Thyroid gland (tissue), 4 donors: ENCODE data around the gene RSRC1.

Source experiments
- CTCF ChIP-seq, 6 experiments: fragments of 200-600 bp in 3 of 6; fragments of 450-650 bp in 3 of 6; sonication (generic) in 3 of 6; IDR thresholded peaks; one replicate each; pipeline ENCODE4 v1.5.1; 2016 to 2019; ENCODE audit warnings: antibody characterized with exemption in 6 of 6, mild to moderate bottlenecking in 2 of 6, inconsistent platforms in 1 of 6, moderate library complexity in 1 of 6
- POLR2A ChIP-seq, 2 donors: fragments of 450-650 bp; IDR thresholded peaks; one replicate each; pipeline ENCODE4 v1.6.1; 2017; ENCODE audit warnings: antibody characterized with exemption in 2 of 2, mild to moderate bottlenecking in 2 of 2, moderate library complexity in 1 of 2

GRCh38 chr3:158097081-158097592 lies 12.8 kb upstream of the RSRC1 start:
- TF ChIP-seq CTCF (IDR thresholded peaks at IDR 0.05) (no peak), POLR2A (IDR thresholded peaks at IDR 0.05) (no peak)
